Loucy (cell line): ENCODE measurements around the gene ELMO1.

Source experiments
- H2AFZ ChIP-seq: fragments of 200-600 bp; sonication (generic); 2 replicates; pipeline ENCODE4 v1.6.0; 2016; ENCODE audit warnings: antibody characterized with exemption, mild to moderate bottlenecking, low read length, moderate library complexity
- H3F3A ChIP-seq: fragments of 200-600 bp; 2 replicates; pipeline ENCODE4 v1.6.0; 2016; ENCODE audit warnings: antibody characterized with exemption, low read depth, mild to moderate bottlenecking
- H3K27me3 ChIP-seq: fragments of 200-600 bp; sonication (generic); 2 replicates; pipeline ENCODE4 v1.6.1; 2014; ENCODE audit warnings: low read length, mild to moderate bottlenecking; ENCODE audit not compliant: insufficient read depth, poor library complexity, severe bottlenecking
- H3K36me3 ChIP-seq: fragments of 200-600 bp; sonication (generic); 2 replicates; pipeline ENCODE4 v1.6.1; 2016; ENCODE audit warnings: low read length; ENCODE audit not compliant: insufficient read depth
- H3K4me1 ChIP-seq: fragments of 200-600 bp; sonication (generic); 2 replicates; pipeline ENCODE4 v1.5.1; 2014; ENCODE audit warnings: low read length, mild to moderate bottlenecking; ENCODE audit not compliant: insufficient read depth, poor library complexity, severe bottlenecking
- H3K4me2 ChIP-seq: fragments of 200-600 bp; sonication (generic); 2 replicates; pipeline ENCODE4 v1.6.0; 2014; ENCODE audit warnings: antibody characterized with exemption, low read length, low read depth, mild to moderate bottlenecking; ENCODE audit not compliant: poor library complexity, severe bottlenecking
- H3K4me3 ChIP-seq: fragments of 200-600 bp; sonication (generic); 2 replicates; pipeline ENCODE4 v1.5.1; 2014; ENCODE audit warnings: low read length, mild to moderate bottlenecking, mixed read lengths; ENCODE audit not compliant: poor library complexity, severe bottlenecking
- H3K79me2 ChIP-seq: fragments of 200-600 bp; sonication (generic); 2 replicates; pipeline ENCODE4 v1.6.1; 2014; ENCODE audit warnings: low read length; ENCODE audit not compliant: insufficient read depth
- H3K9ac ChIP-seq: fragments of 200-600 bp; sonication (generic); 2 replicates; pipeline ENCODE4 v1.6.0; 2014; ENCODE audit warnings: mild to moderate bottlenecking, low read depth, low read length, moderate library complexity; ENCODE audit not compliant: poor library complexity, severe bottlenecking
- H3K9me2 ChIP-seq: fragments of 200-600 bp; sonication (generic); replicated peaks from 2 replicates; pipeline ENCODE4 v1.6.1; 2016; ENCODE audit warnings: low read depth, low read length, mixed read lengths
- H3K9me3 ChIP-seq: fragments of 200-600 bp; sonication (generic); 2 replicates; pipeline ENCODE4 v1.6.1; 2014; ENCODE audit warnings: mild to moderate bottlenecking, antibody characterized with exemption, low read length, low read depth; ENCODE audit not compliant: insufficient read depth
- H4K20me1 ChIP-seq: fragments of 200-600 bp; sonication (generic); 2 replicates; pipeline ENCODE4 v1.6.0; 2014; ENCODE audit warnings: antibody characterized with exemption, low read length, mild to moderate bottlenecking; ENCODE audit not compliant: insufficient read depth, poor library complexity, severe bottlenecking
- CTCF ChIP-seq: fragments of 200-600 bp; sonication (generic); conservative IDR thresholded peaks from 2 replicates; pipeline ENCODE4 v1.5.1; 2014; ENCODE audit warnings: mild to moderate bottlenecking, antibody characterized with exemption, low read length
- EZH2phosphoT487 ChIP-seq: fragments of 200-600 bp; IDR thresholded peaks from 2 replicates; pipeline ENCODE4 v1.6.1; 2018; ENCODE audit warnings: antibody characterized with exemption, mild to moderate bottlenecking, moderate library complexity, borderline replicate concordance

The ELMO1 gene

GRCh38 chr7:36821617-36822016 lies 627.0 kb downstream of the ELMO1 start:
- Histone ChIP-seq H3K4me1 (no peaks in the 10 kb centered on the region), H3K9ac (no peak overlapping the region), H3K9me3 (no peaks in the 10 kb centered on the region), H4K20me1 (no peaks in the 10 kb centered on the region), H3K4me2 (no peak overlapping the region), H2AFZ (no peak overlapping the region), H3F3A (no peaks in the 10 kb centered on the region), H3K9me2 (no peaks in the 10 kb centered on the region), H3K4me3 (no peak overlapping the region), H3K36me3 (no peaks in the 10 kb centered on the region), H3K79me2 (no peaks in the 10 kb centered on the region), H3K27me3 (no peaks in the 10 kb centered on the region)
- TF ChIP-seq EZH2phosphoT487 (no peak), CTCF (no peak)

GRCh38 chr7:36820527-36821170 lies 628.0 kb downstream of the ELMO1 start:
- Histone ChIP-seq H3K79me2 (no peaks in the 10 kb centered on the region), H2AFZ (no peak overlapping the region), H3K9me3 (no peaks in the 10 kb centered on the region), H3K4me3 (no peak overlapping the region), H3K4me2 (no peak overlapping the region), H3K9me2 (no peaks in the 10 kb centered on the region), H4K20me1 (no peaks in the 10 kb centered on the region), H3K4me1 (no peaks in the 10 kb centered on the region), H3K27me3 (no peaks in the 10 kb centered on the region), H3K36me3 (no peaks in the 10 kb centered on the region), H3F3A (no peaks in the 10 kb centered on the region), H3K9ac (no peak overlapping the region)
- no peak for TF ChIP-seq CTCF
- TF ChIP-seq EZH2phosphoT487: no peak

- no peak overlapping the region for H3K4me2 ChIP-seq
- no peak for TF ChIP-seq EZH2phosphoT487
- no peak for TF ChIP-seq CTCF
- no peaks in the 10 kb centered on the region for H3K4me1 ChIP-seq
- H3K27me3 ChIP-seq: no peaks in the 10 kb centered on the region
- H3K9ac ChIP-seq: no peak overlapping the region
- H3K36me3 ChIP-seq: no peaks in the 10 kb centered on the region
- H3K4me3 ChIP-seq: no peak overlapping the region
- H3F3A ChIP-seq: no peaks in the 10 kb centered on the region
- H4K20me1 ChIP-seq: no peaks in the 10 kb centered on the region
- no peaks in the 10 kb centered on the region for H3K79me2 ChIP-seq
- no peaks in the 10 kb centered on the region for H3K9me3 ChIP-seq
- no peaks in the 10 kb centered on the region for H3K9me2 ChIP-seq
- no peak overlapping the region for H2AFZ ChIP-seq
Measured at GRCh38 chr7:36819639-36820038, 629.0 kb downstream of the ELMO1 start.
